Lower lobe of right lung (tissue), 2 donors: Measurements from ENCODE around the gene TBX2. TPM values are rescaled to one million over a fixed set of nuclear protein-coding genes. Genes with fewer than 3 reads are reported as not detected.

Experiments used
- ATAC-seq, 2 donors: fragments of 200-7000 bp; cut with Tn5 transposase; one replicate each; pipeline ENCODE4 v1.9.1; 2020 to 2022; ENCODE audit warnings: mild to moderate bottlenecking in 2 of 2, moderate library complexity in 2 of 2
- DNase-seq: peaks from one replicate; pipeline ENCODE4 v3.0.0-alpha.2; 2020
- H3K27ac ChIP-seq: fragments of 200-600 bp; one replicate; pipeline ENCODE4 v1.8.0; 2022
- H3K27me3 ChIP-seq: fragments of 200-600 bp; one replicate; pipeline ENCODE4 v1.8.0; 2022; ENCODE audit warnings: low read depth
- H3K36me3 ChIP-seq: fragments of 200-600 bp; one replicate; pipeline ENCODE4 v1.8.0; 2022; ENCODE audit warnings: mild to moderate bottlenecking
- H3K4me1 ChIP-seq: fragments of 200-600 bp; one replicate; pipeline ENCODE4 v1.8.0; 2022
- H3K4me3 ChIP-seq: fragments of 200-600 bp; one replicate; pipeline ENCODE4 v1.8.0; 2022; ENCODE audit warnings: mild to moderate bottlenecking
- H3K9me3 ChIP-seq: fragments of 200-600 bp; one replicate; pipeline ENCODE4 v1.8.0; 2022
- intact Hi-C: fragments of 100-400 bp; cut with DNase I; formaldehyde crosslinking; loops from one replicate; pipeline ENCODE4 v1.11.0; 2022
- total RNA-seq: library from RNA; stranded (reverse); fragmentation: NEBNext Ultra II Directional; extraction: Animal tissue kit (Norgen Biotek cat#: 25700); gene quantifications from one replicate; pipeline ENCODE4 v1.2.1, GENCODE V29; 2021
- TF ChIP-seq, protein P1 (sequence below): fragments of 200-600 bp; IDR thresholded peaks from one replicate; pipeline ENCODE4 v1.8.0; 2022; ENCODE audit warnings: antibody characterized with exemption, mild to moderate bottlenecking
- donor health status: DM: no; HTN: yes; CAD: no; lungs with severe emphysema.

TBX2 gene
- total RNA-seq, 1 donor from 2014 or later, result 83.3 TPM

DNA sequence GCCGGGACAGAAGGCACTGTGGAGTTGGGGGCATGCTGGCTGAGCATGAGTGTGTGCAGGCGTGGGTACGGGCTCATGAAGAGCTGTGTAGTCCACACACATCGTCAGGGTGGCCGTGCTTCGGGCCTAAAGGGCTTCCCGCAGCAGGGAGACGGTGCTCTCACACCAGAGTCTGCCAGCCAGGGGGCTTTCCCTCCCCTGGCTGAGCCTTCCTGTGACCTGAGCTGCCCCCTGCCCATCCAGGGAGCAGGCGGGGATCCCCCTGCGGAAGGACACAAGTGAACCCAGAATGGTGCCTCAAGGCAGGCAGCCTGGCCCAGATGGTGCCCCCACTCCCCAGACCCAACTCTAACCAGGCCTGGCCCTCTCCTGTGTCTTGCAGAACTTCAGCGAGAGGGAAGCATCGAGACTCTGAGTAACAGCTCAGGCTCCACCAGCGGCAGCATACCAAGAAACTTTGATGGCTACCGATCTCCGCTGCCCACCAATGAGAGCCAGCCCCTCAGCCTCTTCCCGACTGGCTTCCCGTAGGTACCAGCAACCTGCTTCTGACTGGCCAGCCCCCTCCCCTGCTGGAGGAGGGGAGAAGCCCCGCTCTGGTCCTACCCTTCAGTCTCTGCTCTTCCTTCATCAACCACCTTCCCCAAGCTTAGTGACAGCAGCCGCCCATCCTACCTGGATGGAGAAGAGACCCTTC is 7.9 kb upstream of the TBX2 start:
- DNase-seq (no peak), ATAC-seq (no peak)
- Histone ChIP-seq H3K36me3 (no peaks in the 10 kb centered on the region), H3K27me3 (peaks cover 16% of the 10 kb centered on the region), H3K4me3 (no peak overlapping the region), H3K27ac (no peak overlapping the region), H3K9me3 (no peaks in the 10 kb centered on the region), H3K4me1 (peaks cover 16% of the 10 kb centered on the region)
- intact Hi-C loops, result no loop called here
- TF ChIP-seq, protein P1, sequence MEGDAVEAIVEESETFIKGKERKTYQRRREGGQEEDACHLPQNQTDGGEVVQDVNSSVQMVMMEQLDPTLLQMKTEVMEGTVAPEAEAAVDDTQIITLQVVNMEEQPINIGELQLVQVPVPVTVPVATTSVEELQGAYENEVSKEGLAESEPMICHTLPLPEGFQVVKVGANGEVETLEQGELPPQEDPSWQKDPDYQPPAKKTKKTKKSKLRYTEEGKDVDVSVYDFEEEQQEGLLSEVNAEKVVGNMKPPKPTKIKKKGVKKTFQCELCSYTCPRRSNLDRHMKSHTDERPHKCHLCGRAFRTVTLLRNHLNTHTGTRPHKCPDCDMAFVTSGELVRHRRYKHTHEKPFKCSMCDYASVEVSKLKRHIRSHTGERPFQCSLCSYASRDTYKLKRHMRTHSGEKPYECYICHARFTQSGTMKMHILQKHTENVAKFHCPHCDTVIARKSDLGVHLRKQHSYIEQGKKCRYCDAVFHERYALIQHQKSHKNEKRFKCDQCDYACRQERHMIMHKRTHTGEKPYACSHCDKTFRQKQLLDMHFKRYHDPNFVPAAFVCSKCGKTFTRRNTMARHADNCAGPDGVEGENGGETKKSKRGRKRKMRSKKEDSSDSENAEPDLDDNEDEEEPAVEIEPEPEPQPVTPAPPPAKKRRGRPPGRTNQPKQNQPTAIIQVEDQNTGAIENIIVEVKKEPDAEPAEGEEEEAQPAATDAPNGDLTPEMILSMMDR, result no peak

DNA sequence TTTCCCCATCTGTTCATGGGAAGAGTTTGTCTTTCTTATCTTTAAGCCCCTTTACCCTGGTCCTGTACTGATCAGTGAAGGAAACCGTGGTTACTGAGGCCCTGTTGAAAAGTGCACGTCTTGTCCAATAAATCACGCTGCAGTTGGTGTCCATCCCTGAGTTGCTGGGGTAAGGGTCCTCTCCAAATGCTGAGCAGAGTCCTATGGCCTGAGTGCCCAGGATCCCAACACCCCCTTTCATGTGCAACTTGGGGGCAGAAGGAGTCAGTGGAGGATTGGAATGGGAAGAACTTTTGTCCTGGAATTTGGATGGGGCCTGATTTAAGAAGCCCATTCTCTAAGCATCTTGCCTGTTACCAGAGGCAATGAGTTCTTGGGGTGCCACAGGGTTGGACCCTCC is 7.0 kb upstream of the TBX2 start:
- intact Hi-C loops, result no loop called here
- Histone ChIP-seq H3K36me3 (no peaks in the 10 kb centered on the region), H3K4me3 (no peak overlapping the region), H3K27ac (no peak overlapping the region), H3K9me3 (no peaks in the 10 kb centered on the region), H3K4me1 (peaks cover 22% of the 10 kb centered on the region), H3K27me3 (peaks cover 25% of the 10 kb centered on the region)
- TF ChIP-seq, protein P1, result no peak
- DNase-seq, result no peak
- no peak for ATAC-seq

DNA sequence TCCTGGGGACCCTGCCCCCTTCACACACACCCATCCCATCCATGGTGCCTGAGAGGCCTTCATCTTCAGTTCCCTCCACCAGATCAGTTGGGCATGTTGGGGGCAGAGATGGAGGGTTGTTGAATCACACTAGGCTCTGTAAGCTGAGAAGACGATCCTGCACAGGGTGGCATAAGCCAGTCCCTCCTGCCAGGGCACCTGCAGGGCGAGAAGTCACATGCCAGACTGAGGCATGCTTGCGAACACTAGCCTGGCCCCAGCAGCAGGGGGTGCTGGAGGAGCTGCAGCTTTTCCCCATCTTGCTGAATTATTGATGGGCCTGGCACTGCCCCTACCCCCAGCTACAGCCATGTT is 6.1 kb upstream of the TBX2 start:
- TF ChIP-seq, protein P1, result peak; percentile 20
- Histone ChIP-seq H3K9me3 (no peaks in the 10 kb centered on the region), H3K4me3 (no peak overlapping the region), H3K27ac (no peak overlapping the region), H3K36me3 (no peaks in the 10 kb centered on the region), H3K4me1 (peaks cover 29% of the 10 kb centered on the region), H3K27me3 (peaks cover 32% of the 10 kb centered on the region)
- intact Hi-C loops, result no loop called here
- DNase-seq (no peak), ATAC-seq (no peak)

DNA sequence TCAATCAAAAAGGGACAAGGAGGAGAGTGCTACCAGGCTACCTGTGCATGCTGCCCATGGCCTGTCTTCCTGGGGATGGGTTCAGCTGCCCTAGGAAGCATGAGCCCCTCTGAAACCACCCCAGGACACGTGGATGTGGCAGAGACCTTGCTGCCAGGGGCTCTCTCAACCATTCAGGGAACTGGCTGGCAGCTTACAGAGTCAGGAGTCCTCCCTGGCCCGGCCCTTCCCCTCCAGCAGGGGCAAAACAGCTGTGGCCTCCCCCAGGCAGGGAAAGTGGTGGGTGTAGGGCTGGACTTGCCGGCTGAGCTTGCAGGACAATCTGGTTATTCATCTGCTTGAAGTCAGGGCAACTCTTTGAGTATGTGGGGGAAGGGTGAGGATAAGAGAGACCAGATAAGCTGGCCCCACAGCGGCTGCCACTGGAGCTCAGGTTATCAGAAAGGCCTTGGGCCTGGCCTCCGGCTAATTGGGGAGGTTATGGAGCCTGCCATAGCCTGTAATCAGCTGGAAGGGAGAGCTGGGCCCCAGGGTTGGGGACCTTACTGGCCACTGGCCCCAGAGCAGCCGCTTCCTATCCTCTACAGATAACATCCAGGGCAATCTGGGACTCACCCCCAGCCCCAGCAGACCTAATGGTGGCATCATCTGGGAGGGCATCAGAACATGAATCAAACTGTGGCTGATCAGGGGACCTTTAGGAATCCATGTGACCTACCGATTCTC is 5.6 kb upstream of the TBX2 start:
- ATAC-seq, result no peak
- Histone ChIP-seq H3K27ac (peak overlapping the region; percentile 89), H3K4me1 (peaks cover 33% of the 10 kb centered on the region), H3K9me3 (no peaks in the 10 kb centered on the region), H3K27me3 (peaks cover 37% of the 10 kb centered on the region), H3K36me3 (no peaks in the 10 kb centered on the region), H3K4me3 (no peak overlapping the region)
- peak; percentile 38 for DNase-seq
- intact Hi-C loops, result no loop called here
- TF ChIP-seq, protein P1, result no peak

DNA sequence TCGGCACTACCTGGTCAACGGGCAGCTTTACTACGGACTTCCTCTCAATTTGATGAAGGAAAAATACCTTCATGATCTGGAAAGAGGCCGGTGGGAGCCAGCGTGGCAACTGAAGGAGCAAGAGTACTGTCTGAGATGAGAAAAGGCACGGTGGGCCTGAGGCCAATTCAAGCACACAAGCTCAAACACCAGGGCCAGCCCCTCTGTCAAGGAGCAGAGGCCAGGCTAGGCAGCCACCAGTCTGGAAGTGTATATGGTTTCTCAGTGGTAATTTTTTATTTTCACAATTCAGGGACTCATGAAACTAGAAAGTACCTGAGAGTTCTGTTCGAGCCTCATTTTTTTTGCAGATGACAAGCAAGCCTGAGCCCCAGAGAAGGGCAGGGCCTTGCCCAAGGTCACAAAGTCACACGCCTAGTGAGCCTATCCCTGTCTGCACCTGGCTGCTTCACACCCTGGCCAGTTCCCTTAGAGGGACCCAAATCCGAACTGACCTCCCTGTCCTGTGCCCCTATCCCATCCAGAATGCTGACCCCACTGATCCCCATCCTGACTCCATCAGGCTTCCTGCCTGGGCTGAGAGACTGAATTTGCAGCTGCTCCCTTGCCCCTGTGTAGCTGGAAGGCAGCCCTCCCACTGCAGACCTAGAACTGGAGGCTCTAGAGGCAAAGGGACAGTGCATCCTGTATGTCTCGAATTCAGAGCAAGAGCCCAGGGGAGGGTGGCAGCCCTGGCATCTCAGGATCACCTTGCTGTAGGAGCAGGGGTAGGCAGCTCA is 4.8 kb upstream of the TBX2 start:
- peak; percentile 46 for DNase-seq
- peaks cover 34% of the 10 kb centered on the region for H3K4me1 ChIP-seq
- no peaks in the 10 kb centered on the region for H3K9me3 ChIP-seq
- H3K27ac ChIP-seq, result peak overlapping the region; percentile 89
- intact Hi-C loops, result no loop called here
- TF ChIP-seq, protein P1, result no peak
- ATAC-seq, result no peak
- H3K4me3 ChIP-seq, result peak overlapping the region; percentile 67
- peaks cover 44% of the 10 kb centered on the region for H3K27me3 ChIP-seq
- no peaks in the 10 kb centered on the region for H3K36me3 ChIP-seq
